Peyer's patch (tissue), 4 donors: ENCODE measurements around the gene DOCK10. TPM values are rescaled to one million over a fixed set of nuclear protein-coding genes. Genes with fewer than 3 reads are reported as not detected.

Experiments
- DNase-seq, 3 donors: peaks; one replicate each; pipeline ENCODE4 v3.0.0-alpha.2; 2017 to 2019
- H3K27ac ChIP-seq, 4 donors: fragments of 200-600 bp; sonication (generic); one replicate each; pipeline ENCODE4 v1.5.1; 2016 to 2019
- H3K27me3 ChIP-seq, 2 donors: fragments of 200-600 bp; sonication (generic); one replicate each; pipeline ENCODE4 v1.5.1; 2019
- H3K36me3 ChIP-seq, 3 donors: fragments of 200-600 bp; sonication (generic); one replicate each; pipeline ENCODE4 v1.5.1; 2016 to 2019
- H3K4me1 ChIP-seq, 4 donors: fragments of 200-600 bp; sonication (generic); one replicate each; pipeline ENCODE4 v1.5.1; 2016 to 2019
- H3K4me3 ChIP-seq, 4 donors: fragments of 200-600 bp; sonication (generic); 1 replicate in 3 of 4; 2 replicates in 1 of 4; pipeline ENCODE4 v1.5.1; 2016 to 2019; ENCODE audit warnings: mild to moderate bottlenecking in 1 of 4
- H3K9me3 ChIP-seq, 4 donors: fragments of 200-600 bp; sonication (generic); one replicate each; pipeline ENCODE4 v1.5.1; 2016 to 2019; ENCODE audit warnings: mild to moderate bottlenecking in 1 of 4
- CTCF ChIP-seq, 6 experiments: fragments of 450-650 bp in 4 of 6; fragments of 200-600 bp in 2 of 6; sonication (generic) in 1 of 6; IDR thresholded peaks; one replicate each; pipeline ENCODE4 v1.5.1; 2017 to 2019; ENCODE audit warnings: antibody characterized with exemption in 6 of 6, mild to moderate bottlenecking in 3 of 6, moderate library complexity in 1 of 6
- POLR2A ChIP-seq, 2 donors: fragments of 450-650 bp; IDR thresholded peaks; one replicate each; pipeline ENCODE4 v1.5.1; 2017; ENCODE audit warnings: antibody characterized with exemption in 2 of 2, mild to moderate bottlenecking in 2 of 2, moderate library complexity in 2 of 2
- total RNA-seq, 4 donors: library from RNA; depleted of rRNA; stranded (reverse); fragments of >200 nt; gene quantifications; one replicate each; pipeline ENCODE4 v1.1.0, GENCODE V29; 2016

Gene DOCK10
- total RNA-seq, 4 donors from 2014 or later, result 14.6 to 97.4 (median 23.5) TPM

DNA sequence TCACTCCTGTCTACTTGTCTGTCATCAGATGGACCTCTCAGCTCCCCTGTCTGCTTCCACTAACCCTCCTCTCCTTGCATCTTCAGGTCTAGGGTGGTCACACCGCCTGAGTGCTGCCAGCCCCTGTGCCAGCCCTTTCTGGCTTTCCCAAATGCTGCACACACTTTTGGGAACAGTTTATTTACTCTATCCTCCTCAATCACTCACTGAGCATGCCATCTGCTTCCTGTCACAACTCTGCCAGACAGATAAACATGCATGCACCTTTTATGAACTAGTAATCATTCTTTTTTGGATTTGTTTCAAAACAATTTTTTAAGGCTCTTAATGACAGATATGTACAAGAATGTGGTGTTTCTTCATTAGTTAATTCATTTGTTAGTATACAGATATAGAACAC lies 269.8 kb downstream of the DOCK10 start:
- no peak overlapping the region for H3K4me3 ChIP-seq
- no peak for TF ChIP-seq POLR2A (IDR thresholded peaks at IDR 0.05)
- no peak for TF ChIP-seq CTCF (IDR thresholded peaks at IDR 0.05)
- no peak for DNase-seq
- H3K27me3 ChIP-seq, result no peaks in the 10 kb centered on the region
- H3K4me1 ChIP-seq, result peaks cover 0 to 14% (median 0%) of the 10 kb centered on the region in 4 donors
- H3K9me3 ChIP-seq, result no peaks in the 10 kb centered on the region
- H3K36me3 ChIP-seq, result peaks cover 0 to 34% (median 0%) of the 10 kb centered on the region in 3 donors
- H3K27ac ChIP-seq, result no peak overlapping the region

DNA sequence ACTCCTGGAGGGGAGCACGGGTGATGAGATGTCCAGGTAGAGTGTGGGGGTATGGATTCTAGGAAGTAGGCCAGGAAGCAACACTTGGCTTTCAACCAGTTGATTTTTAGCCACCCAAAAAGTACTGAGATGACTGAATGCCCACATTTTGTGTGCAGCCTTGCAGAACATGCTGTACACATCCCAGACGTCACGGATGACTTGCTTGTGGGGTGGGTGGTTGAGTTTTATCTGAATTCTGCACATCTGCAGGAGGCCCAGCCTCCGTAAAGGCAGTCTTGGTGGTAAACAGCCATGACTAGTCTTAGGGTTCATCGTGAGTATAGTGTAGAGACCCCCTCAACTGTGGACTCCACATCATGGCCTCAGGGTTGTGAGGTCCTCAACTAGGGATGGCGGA lies 272.8 kb downstream of the DOCK10 start:
- Histone ChIP-seq H3K27ac (no peak overlapping the region), H3K4me1 (no peaks in the 10 kb centered on the region), H3K9me3 (no peaks in the 10 kb centered on the region), H3K27me3 (no peaks in the 10 kb centered on the region), H3K36me3 (peaks cover 0 to 37% (median 0%) of the 10 kb centered on the region in 3 donors), H3K4me3 (no peak overlapping the region)
- no peak for TF ChIP-seq CTCF (IDR thresholded peaks at IDR 0.05)
- DNase-seq, result peak in 1 of 3 donors; percentile 47

- H3K27ac ChIP-seq, result peak overlapping the region in 1 of 4 donors; percentile 49
- H3K9me3 ChIP-seq, result no peaks in the 10 kb centered on the region
- no peak for DNase-seq
- TF ChIP-seq POLR2A (IDR thresholded peaks at IDR 0.05) (no peak), CTCF (IDR thresholded peaks at IDR 0.05) (no peak)
- H3K4me1 ChIP-seq, result no peaks in the 10 kb centered on the region
- peaks cover 0 to 6% (median 0%) of the 10 kb centered on the region in 3 donors for H3K36me3 ChIP-seq
- no peaks in the 10 kb centered on the region for H3K27me3 ChIP-seq
- H3K4me3 ChIP-seq, result no peak overlapping the region
These were observed 277.6 kb downstream of the DOCK10 start for GRCh38 chr2:224764565-224765236.

DNA sequence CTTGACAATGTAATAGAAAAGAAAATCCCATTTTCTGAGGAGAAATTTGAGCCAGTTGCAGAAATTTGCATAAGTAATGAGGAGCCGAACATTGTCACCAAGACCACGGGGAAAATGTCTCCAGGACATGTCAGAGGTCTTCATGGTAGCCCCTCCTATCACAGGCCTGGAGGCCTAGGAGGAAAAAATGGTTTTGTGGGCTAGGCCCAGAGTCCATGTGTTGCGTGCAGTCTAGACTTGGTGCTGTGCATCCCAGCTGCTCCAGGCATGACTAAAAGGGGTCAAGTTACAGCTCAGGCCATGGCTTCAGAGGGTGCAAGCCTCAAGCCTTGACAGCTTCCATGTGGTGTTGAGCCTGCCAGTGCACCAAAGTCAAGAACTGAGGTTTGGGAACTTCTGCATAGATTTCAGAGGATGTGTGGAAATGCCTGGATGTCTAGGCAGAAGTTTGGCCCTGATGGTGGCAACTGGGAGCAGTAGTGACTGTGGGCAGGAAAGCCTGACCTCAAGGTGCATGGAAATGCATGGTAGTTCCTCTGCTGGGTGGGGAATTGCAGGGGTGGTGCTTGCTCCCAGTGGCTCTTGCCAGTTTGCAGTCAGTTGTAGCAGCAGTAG lies 284.2 kb downstream of the DOCK10 start:
- Histone ChIP-seq H3K27me3 (no peaks in the 10 kb centered on the region), H3K9me3 (peaks cover 0 to 11% (median 4%) of the 10 kb centered on the region in 4 donors), H3K27ac (no peak overlapping the region), H3K4me1 (no peaks in the 10 kb centered on the region), H3K36me3 (no peaks in the 10 kb centered on the region), H3K4me3 (no peak overlapping the region)
- no peak for DNase-seq
- TF ChIP-seq POLR2A (IDR thresholded peaks at IDR 0.05), result no peak
- no peak for TF ChIP-seq CTCF (IDR thresholded peaks at IDR 0.05)

DNA sequence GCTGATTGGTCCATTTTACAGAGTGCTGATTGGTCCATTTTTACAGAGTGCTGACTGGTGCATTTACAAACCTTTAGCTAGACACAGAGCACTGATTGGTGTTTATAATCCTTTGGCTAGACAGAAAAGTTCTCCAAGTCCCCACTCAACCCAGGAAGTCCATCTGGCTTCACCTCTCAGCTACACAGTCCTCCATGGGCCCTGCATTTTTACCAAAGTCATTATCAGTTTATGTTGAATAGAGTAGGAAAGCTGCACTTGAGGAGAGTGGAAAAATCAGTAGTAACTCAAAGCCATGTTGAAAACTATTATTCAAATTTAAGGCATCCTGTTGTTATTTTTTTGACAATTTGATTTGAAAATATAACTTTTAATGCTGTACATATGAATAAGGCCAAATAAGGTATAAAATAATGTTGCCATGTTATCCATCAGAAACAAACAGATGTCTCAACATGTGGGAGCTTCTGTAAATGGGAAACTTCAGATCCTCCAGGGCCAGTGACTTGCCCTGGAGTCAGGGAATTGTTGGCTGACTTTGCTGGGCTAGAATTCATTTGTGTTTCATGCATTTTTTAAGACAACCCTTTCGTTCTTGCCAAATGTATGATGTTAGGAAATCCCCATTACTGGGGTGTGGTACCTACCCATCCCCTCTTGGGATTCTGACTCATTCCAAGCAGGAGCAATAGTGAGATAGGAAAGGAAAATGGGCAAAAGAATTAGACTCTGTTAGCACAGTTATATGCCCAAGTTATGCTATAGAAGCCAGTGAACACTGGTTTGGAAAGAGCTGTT lies 288.3 kb downstream of the DOCK10 start:
- H3K36me3 ChIP-seq, result no peaks in the 10 kb centered on the region

More for the DNA sequence above, 288.3 kb downstream of the DOCK10 start:
- no peak overlapping the region for H3K4me3 ChIP-seq
- no peaks in the 10 kb centered on the region for H3K4me1 ChIP-seq
- TF ChIP-seq POLR2A (IDR thresholded peaks at IDR 0.05), result no peak
- TF ChIP-seq CTCF (IDR thresholded peaks at IDR 0.05), result no peak
- H3K27ac ChIP-seq, result no peak overlapping the region
- no peak for DNase-seq
- no peaks in the 10 kb centered on the region for H3K27me3 ChIP-seq
- peaks cover 0 to 11% (median 4%) of the 10 kb centered on the region in 4 donors for H3K9me3 ChIP-seq
